VCaP (cell line): ENCODE data around the gene C5orf15.

Source experiments
- H3K27ac ChIP-seq: fragments of 450-650 bp; 2 replicates; pipeline ENCODE4 v1.5.1; 2017
- CTCF ChIP-seq: fragments of 450-650 bp; conservative IDR thresholded peaks from 2 replicates; pipeline ENCODE4 v1.5.1; 2017; ENCODE audit warnings: mild to moderate bottlenecking, moderate library complexity

C5orf15 gene

GRCh38 chr5:133945568-133945967 lies 22.9 kb downstream of the C5orf15 start:
- no peak for TF ChIP-seq CTCF
- peak overlapping the region; percentile 62 for H3K27ac ChIP-seq

- peak; percentile 82 for TF ChIP-seq CTCF
- H3K27ac ChIP-seq, result peak overlapping the region; percentile 62
Observed at GRCh38 chr5:133944263-133945185, 23.9 kb downstream of the C5orf15 start.

- TF ChIP-seq CTCF, result no peak
- H3K27ac ChIP-seq, result peak overlapping the region; percentile 62
Observed at GRCh38 chr5:133943475-133943817, 25.0 kb downstream of the C5orf15 start.

- H3K27ac ChIP-seq, result peak overlapping the region; percentile 62
- TF ChIP-seq CTCF, result no peak
Observed at GRCh38 chr5:133942614-133943474, 25.6 kb downstream of the C5orf15 start.

GRCh38 chr5:133941456-133942196 lies 26.8 kb downstream of the C5orf15 start:
- TF ChIP-seq CTCF, result no peak
- H3K27ac ChIP-seq, result peak overlapping the region; percentile 62; the same call in 1 of the 2 replicates

- H3K27ac ChIP-seq, result no peak overlapping the region
- no peak for TF ChIP-seq CTCF
Observed at GRCh38 chr5:133939668-133940067, 28.8 kb downstream of the C5orf15 start.

GRCh38 chr5:133938929-133939328 lies 29.5 kb downstream of the C5orf15 start:
- no peak for TF ChIP-seq CTCF
- H3K27ac ChIP-seq, result no peak overlapping the region
